HUES6 (cell line): ENCODE data around the gene MIEN1.
"Not testable (repeated sequence)": the region's sequence is repeated elsewhere in the genome, so short reads cannot be mapped to it uniquely, and the experiment has no call there.

ENCODE experiments used
- H3K27ac ChIP-seq: 2 replicates; pipeline ENCODE4 v1.7.0; 2013; ENCODE audit warnings: low read depth, mild to moderate bottlenecking, low read length, inconsistent platforms
- H3K27me3 ChIP-seq: 2 replicates; pipeline ENCODE4 v1.6.1; 2013; ENCODE audit warnings: low read length; ENCODE audit not compliant: control insufficient read depth, insufficient read depth
- H3K36me3 ChIP-seq: 2 replicates; pipeline ENCODE4 v1.6.1; 2013; ENCODE audit warnings: low read length; ENCODE audit not compliant: control insufficient read depth, insufficient read depth
- H3K4me1 ChIP-seq: 2 replicates; pipeline ENCODE4 v1.6.1; 2013; ENCODE audit warnings: low read length; ENCODE audit not compliant: control insufficient read depth, insufficient read depth
- H3K4me3 ChIP-seq: 2 replicates; pipeline ENCODE4 v1.5.1; 2013; ENCODE audit warnings: low read depth, low read length
- H3K9ac ChIP-seq: one replicate; pipeline ENCODE4 v1.6.1; 2013; ENCODE audit warnings: mild to moderate bottlenecking, low read length
- H3K9me3 ChIP-seq: 2 replicates; pipeline ENCODE4 v1.6.1; 2013; ENCODE audit warnings: low read depth, low read length; ENCODE audit not compliant: control insufficient read depth, insufficient read depth

MIEN1 gene

GRCh38 chr17:39765175-39765574 is 34.8 kb upstream of the MIEN1 start:
- Histone ChIP-seq H3K36me3 (no peaks in the 10 kb centered on the region), H3K4me3 (no peak overlapping the region), H3K27ac (no peak overlapping the region), H3K27me3 (no peaks in the 10 kb centered on the region; the same call in 1 of the 2 replicates), H3K4me1 (no peaks in the 10 kb centered on the region), H3K9me3 (no peaks in the 10 kb centered on the region), H3K9ac (no peak overlapping the region)

- not testable (repeated sequence) for H3K9ac ChIP-seq, H3K36me3 ChIP-seq, H3K9me3 ChIP-seq, H3K27me3 ChIP-seq, H3K4me1 ChIP-seq, H3K4me3 ChIP-seq, H3K27ac ChIP-seq
These were observed 33.8 kb upstream of the MIEN1 start for GRCh38 chr17:39764171-39764570.

GRCh38 chr17:39763051-39763820 is 32.9 kb upstream of the MIEN1 start:
- H3K27me3 ChIP-seq: no peaks in the 10 kb centered on the region; the same call in 1 of the 2 replicates
- H3K36me3 ChIP-seq: no peaks in the 10 kb centered on the region
- no peak overlapping the region for H3K27ac ChIP-seq
- H3K9me3 ChIP-seq: no peaks in the 10 kb centered on the region
- no peaks in the 10 kb centered on the region for H3K4me1 ChIP-seq
- no peak overlapping the region for H3K9ac ChIP-seq
- no peak overlapping the region for H3K4me3 ChIP-seq

- H3K27ac ChIP-seq: no peak overlapping the region
- no peaks in the 10 kb centered on the region for H3K9me3 ChIP-seq
- no peaks in the 10 kb centered on the region for H3K36me3 ChIP-seq
- H3K9ac ChIP-seq: no peak overlapping the region
- 0 out of 2 replicates have a peak, but pooled peaks cover 3% of the 10 kb centered on the region for H3K4me1 ChIP-seq
- H3K4me3 ChIP-seq: no peak overlapping the region
- peaks cover 4% of the 10 kb centered on the region; the same call in 1 of the 2 replicates for H3K27me3 ChIP-seq
These were observed 31.6 kb upstream of the MIEN1 start for GRCh38 chr17:39761861-39762496.

GRCh38 chr17:39759204-39759603 is 28.9 kb upstream of the MIEN1 start:
- Histone ChIP-seq H3K9me3 (no peaks in the 10 kb centered on the region), H3K4me1 (peaks cover 17% of the 10 kb centered on the region), H3K27me3 (peaks cover 4% of the 10 kb centered on the region; the same call in 1 of the 2 replicates), H3K27ac (no peak overlapping the region), H3K9ac (no peak overlapping the region), H3K36me3 (no peaks in the 10 kb centered on the region), H3K4me3 (no peak overlapping the region)

- Histone ChIP-seq H3K36me3 (no peaks in the 10 kb centered on the region), H3K27ac (no peak overlapping the region), H3K9me3 (no peaks in the 10 kb centered on the region), H3K4me3 (no peak overlapping the region), H3K9ac (no peak overlapping the region), H3K27me3 (peaks cover 4% of the 10 kb centered on the region; the same call in 1 of the 2 replicates), H3K4me1 (peaks cover 20% of the 10 kb centered on the region)
These were observed 27.9 kb upstream of the MIEN1 start for GRCh38 chr17:39757931-39758873.

GRCh38 chr17:39757176-39757662 is 26.9 kb upstream of the MIEN1 start:
- Histone ChIP-seq H3K36me3 (no peaks in the 10 kb centered on the region), H3K27ac (no peak overlapping the region), H3K4me1 (peaks cover 29% of the 10 kb centered on the region), H3K4me3 (no peak overlapping the region), H3K9me3 (no peaks in the 10 kb centered on the region), H3K27me3 (peaks cover 4% of the 10 kb centered on the region; the same call in 1 of the 2 replicates), H3K9ac (no peak overlapping the region)

GRCh38 chr17:39756380-39757079 is 26.2 kb upstream of the MIEN1 start:
- Histone ChIP-seq H3K27me3 (peaks cover 4% of the 10 kb centered on the region; the same call in 1 of the 2 replicates), H3K27ac (no peak overlapping the region), H3K4me1 (peaks cover 35% of the 10 kb centered on the region), H3K4me3 (no peak overlapping the region), H3K9ac (no peak overlapping the region), H3K36me3 (no peaks in the 10 kb centered on the region), H3K9me3 (no peaks in the 10 kb centered on the region)

GRCh38 chr17:39755554-39756379 is 25.4 kb upstream of the MIEN1 start:
- H3K4me1 ChIP-seq: peaks cover 38% of the 10 kb centered on the region
- no peak overlapping the region for H3K9ac ChIP-seq
- H3K9me3 ChIP-seq: no peaks in the 10 kb centered on the region
- peaks cover 4% of the 10 kb centered on the region; the same call in 1 of the 2 replicates for H3K27me3 ChIP-seq
- peak overlapping the region; percentile 86 for H3K4me3 ChIP-seq
- no peak overlapping the region for H3K27ac ChIP-seq
- H3K36me3 ChIP-seq: no peaks in the 10 kb centered on the region
